ENCODE results near the gene NLRC4. TPM values are rescaled to one million over a fixed set of nuclear protein-coding genes. Genes with fewer than 3 reads are reported as not detected.

NLRC4 gene
- total and polyA plus RNA-seq, 2 of the 8 experiments (the other 6 are each of a cell fraction or from before 2014, with no cell fraction given), result not detected

- no peak overlapping the region for H2BK20ac ChIP-seq (ENCODE audit: low read length)
- H2AFZ ChIP-seq (ENCODE audit: low read length), result no peak overlapping the region
- H3K27ac ChIP-seq (ENCODE audit: low read depth, low read length), result no peak overlapping the region
- no peak overlapping the region for H3K9ac ChIP-seq (replicated peaks in 1 of 4; ENCODE audit: extremely low read depth in 1 of 4, low read depth in 3 of 4, low read length in 3 of 4)
- no peak overlapping the region for H3K4me3 ChIP-seq (ENCODE audit: extremely low read depth in 1 of 4, insufficient read depth in 2 of 4, low read depth in 3 of 4, low read length in 4 of 4)
- no peaks in the 10 kb centered on the region for H4K20me1 ChIP-seq (replicated peaks in 1 of 2; ENCODE audit: control insufficient read depth in 1 of 2, insufficient read depth in 2 of 2, low read length in 2 of 2)
- no peak overlapping the region for H3K14ac ChIP-seq (ENCODE audit: insufficient read length)
- H3K27me3 ChIP-seq (replicated peaks in 1 of 4; ENCODE audit: control insufficient read depth in 3 of 4, extremely low read depth in 1 of 4, insufficient read depth in 3 of 4, low read length in 3 of 4), result no peaks in the 10 kb centered on the region
- CTCF ChIA-PET (ENCODE audit: partially characterized antibody), result no interaction called here
- no peak overlapping the region for H2BK15ac ChIP-seq (ENCODE audit: low read length)
- no peak overlapping the region for H3K4ac ChIP-seq (replicated peaks; ENCODE audit: insufficient read length, low read depth, low read length)
- H3K23me2 ChIP-seq (ENCODE audit: low read depth, low read length), result no peaks in the 10 kb centered on the region
- no peak overlapping the region for H3K23ac ChIP-seq (ENCODE audit: insufficient read length)
- no peaks in the 10 kb centered on the region for H3K9me3 ChIP-seq (ENCODE audit: insufficient read depth in 2 of 2, low read depth in 1 of 2, low read length in 1 of 2)
- H4K8ac ChIP-seq (ENCODE audit: extremely low read depth, insufficient read depth, low read length), result no peak overlapping the region
- TF ChIP-seq RFX5 (IDR thresholded peaks at IDR 0.05; ENCODE audit: borderline replicate concordance, low read depth, low read length) (no peak), SIRT6 (IDR thresholded peaks at IDR 0.05; ENCODE audit: low read length) (no peak), JUND (IDR thresholded peaks at IDR 0.05; ENCODE audit: low read length) (no peak), CTBP2 (IDR thresholded peaks at IDR 0.05; ENCODE audit: borderline replicate concordance, insufficient read depth, insufficient read length, low read length) (no peak), GTF2F1 (IDR thresholded peaks at IDR 0.05; ENCODE audit: borderline replicate concordance, low read depth, low read length) (no peak), KDM1A (IDR thresholded peaks at IDR 0.05; ENCODE audit: borderline replicate concordance, low read length) (no peak), CEBPB (IDR thresholded peaks at IDR 0.05; ENCODE audit: low read depth, low read length) (no peak), POLR2A (IDR thresholded peaks at IDR 0.05; ENCODE audit: control extremely low read depth in 1 of 2, low read depth in 2 of 2, low read length in 2 of 2) (no peak), RBBP5 (IDR thresholded peaks at IDR 0.05; ENCODE audit: borderline replicate concordance, low read depth, low read length) (no peak)
- 97% methylated on average over 2 of the region's 2 CpGs; no CpG with 5 or more reads in 1 of the 2 experiments for WGBS, 2 experiments (ENCODE audit: extremely low coverage in 1 of 2, insufficient coverage in 1 of 2, insufficient read length in 1 of 2, insufficient replicate concordance in 2 of 2, low coverage in 1 of 2, low lambda C conversion rate in 2 of 2, missing lambda C conversion rate in 1 of 2)
- H2BK12ac ChIP-seq (ENCODE audit: low read depth, low read length), result no peak overlapping the region
- no peak overlapping the region for H4K91ac ChIP-seq (replicated peaks; ENCODE audit: insufficient read length, low read length)
- no peaks in the 10 kb centered on the region for H3K4me1 ChIP-seq (replicated peaks in 1 of 4; ENCODE audit: control insufficient read depth in 3 of 4, insufficient read depth in 4 of 4, low read length in 3 of 4)
- H3K56ac ChIP-seq (replicated peaks; ENCODE audit: insufficient read length, low read depth, low read length), result no peak overlapping the region
- H3K18ac ChIP-seq (ENCODE audit: extremely low read depth, low read length), result no peak overlapping the region
- POLR2A ChIA-PET (ENCODE audit: partially characterized antibody), result interaction anchor here (2.0 kb wide), 1 partner anchor 8 kb away, joined by 8 read pairs; no protein-coding TSS in a partner anchor
- H3K36me3 ChIP-seq (ENCODE audit: control insufficient read depth in 2 of 4, insufficient read depth in 4 of 4, low read length in 3 of 4), result no peaks in the 10 kb centered on the region
- no peak overlapping the region for H4K5ac ChIP-seq (ENCODE audit: insufficient read length, low read depth, low read length)
- no peaks in the 10 kb centered on the region for H3K79me1 ChIP-seq (ENCODE audit: low read depth, low read length)
- FAIRE-seq (no peak), DNase-seq (ENCODE audit: low read depth in 1 of 2, low spot score in 2 of 2) (no peak)
- H2AK5ac ChIP-seq (ENCODE audit: low read depth, low read length), result no peak overlapping the region
- H3K4me2 ChIP-seq (ENCODE audit: insufficient read depth in 1 of 2, low read depth in 2 of 2, low read length in 2 of 2), result no peak overlapping the region
- H2BK120ac ChIP-seq (replicated peaks; ENCODE audit: low read depth, low read length), result no peak overlapping the region
- H3K79me2 ChIP-seq (ENCODE audit: control insufficient read depth in 1 of 2, insufficient read depth in 2 of 2, low read length in 2 of 2), result no peaks in the 10 kb centered on the region
- no peak overlapping the region for H2BK5ac ChIP-seq (ENCODE audit: low read depth, low read length)
Measured at GRCh38 chr2:32237488-32237887, 27.2 kb downstream of the NLRC4 start.

All from H1 (cell line).